HCT116 (cell line): ENCODE results near the gene SCAMP1. TPM values are rescaled to one million over a fixed set of nuclear protein-coding genes. Genes with fewer than 3 reads are reported as not detected.

Experiments
- ATAC-seq: fragments of 200-7000 bp; cut with Tn5 transposase; 2 replicates; pipeline ENCODE4 v1.9.1; 2020; ENCODE audit warnings: mild to moderate bottlenecking, moderate library complexity
- BruUV-seq: library from RNA; stranded (reverse); fragments of 400-500 nt; replicated peaks from 2 replicates; lab custom pipeline; 2021; lab: Mats Ljungman, UMichigan
- CTCF ChIA-PET: fragments of 300-600 bp; sonication (Branson Sonifier 250); formaldehyde crosslinking; loops from one replicate; lab custom pipeline; 2021; ENCODE audit warnings: antibody characterized with exemption; lab: Charles Lee
- POLR2A ChIA-PET: fragments of 300-600, 350-600 bp; sonication (Branson Sonifier 250); formaldehyde crosslinking; loops from one replicate; lab custom pipeline; 2021; ENCODE audit warnings: antibody characterized with exemption; lab: Charles Lee
- RAD21 ChIA-PET, 2 experiments: fragments of 300-600 bp; sonication (Branson Sonifier 250); formaldehyde crosslinking; loops; one replicate each; lab custom pipeline; 2023; ENCODE audit warnings: low total read pairs in 2 of 2; ENCODE audit not compliant: uncharacterized antibody in 2 of 2, unreplicated experiment in 2 of 2, low non-redundant PET in 1 of 2; lab: Charles Lee
- DNase-seq: peaks from one replicate; pipeline ENCODE4 v3.0.0-alpha.2; 2010; ENCODE audit warnings: low read depth, low spot score
- H2AFZ ChIP-seq: fragments of 200-600 bp; shearing (Covaris generic), sonication (generic); 2 replicates; pipeline ENCODE4 v1.6.1; 2017; ENCODE audit warnings: low read depth, mixed run types, mixed read lengths, antibody characterized with exemption, low read length; ENCODE audit not compliant: poor library complexity, severe bottlenecking
- H3K27ac ChIP-seq: 2 replicates; pipeline ENCODE4 v1.5.1; 2012; ENCODE audit warnings: low read depth, low read length
- H3K27me3 ChIP-seq: fragments of 200-600 bp; sonication (generic); 2 replicates; pipeline ENCODE4 v1.6.1; 2016; ENCODE audit warnings: mixed run types, low read length, mixed read lengths; ENCODE audit not compliant: insufficient read depth
- H3K36me3 ChIP-seq, 2 experiments: fragments of 200-500 bp in 1 of 2; fragments of 200-600 bp in 1 of 2; sonication (Bioruptor generic) in 1 of 2; sonication (generic) in 1 of 2; 2 replicates each; pipeline versions ENCODE4 v1.5.1 to v1.6.1; 2014 to 2016; ENCODE audit warnings: low read length in 2 of 2, inconsistent platforms in 1 of 2, mixed read lengths in 1 of 2, mixed run types in 1 of 2; ENCODE audit not compliant: insufficient read depth in 2 of 2, control insufficient read depth in 1 of 2
- H3K4me1 ChIP-seq, 2 experiments: fragments of 200-600 bp in 1 of 2; sonication (generic) in 1 of 2; 2 replicates each; pipeline versions ENCODE4 v1.5.1 to v1.6.1; 2012 to 2017; ENCODE audit warnings: low read length in 2 of 2, inconsistent platforms in 1 of 2, mild to moderate bottlenecking in 1 of 2, mixed read lengths in 1 of 2, mixed run types in 1 of 2, moderate library complexity in 1 of 2; ENCODE audit not compliant: insufficient read depth in 2 of 2, control insufficient read depth in 1 of 2
- H3K4me2 ChIP-seq: fragments of 200-600 bp; sonication (generic); 2 replicates; pipeline ENCODE4 v1.6.1; 2017; ENCODE audit warnings: mixed run types, low read length, mixed read lengths
- H3K4me3 ChIP-seq, 2 experiments: fragments of 200-600 bp in 1 of 2; sonication (generic) in 1 of 2; replicated peaks in 1 of 2; 2 replicates each; pipeline ENCODE4 v1.5.1; 2011 to 2016; ENCODE audit warnings: low read length in 2 of 2, control low read depth in 1 of 2, low read depth in 1 of 2, mild to moderate bottlenecking in 1 of 2, mixed read lengths in 1 of 2, mixed run types in 1 of 2
- H3K79me2 ChIP-seq: fragments of 200-600 bp; sonication (generic); 2 replicates; pipeline ENCODE4 v1.6.1; 2017; ENCODE audit warnings: mild to moderate bottlenecking, mixed run types, low read length, moderate library complexity, mixed read lengths; ENCODE audit not compliant: insufficient read depth
- H3K9ac ChIP-seq: fragments of 200-600 bp; sonication (generic); 2 replicates; pipeline ENCODE4 v1.6.1; 2016; ENCODE audit warnings: low read length, mixed read lengths
- H3K9me2 ChIP-seq: fragments of 200-600 bp; sonication (generic), shearing (Covaris generic); 2 replicates; pipeline ENCODE4 v1.6.1; 2017; ENCODE audit warnings: mixed run types, mild to moderate bottlenecking, moderate library complexity; ENCODE audit not compliant: insufficient read depth
- H3K9me3 ChIP-seq, 2 experiments: fragments of 200-500 bp in 1 of 2; fragments of 200-600 bp in 1 of 2; sonication (Bioruptor generic) in 1 of 2; sonication (generic) in 1 of 2; 2 replicates each; pipeline ENCODE4 v1.6.1; 2014 to 2017; ENCODE audit warnings: low read length in 2 of 2, mixed read lengths in 2 of 2, inconsistent platforms in 1 of 2, low read depth in 1 of 2, mild to moderate bottlenecking in 1 of 2, mixed run types in 1 of 2, moderate library complexity in 1 of 2; ENCODE audit not compliant: control insufficient read depth in 1 of 2, insufficient read depth in 1 of 2
- H4K20me1 ChIP-seq: fragments of 200-600 bp; sonication (generic), shearing (Covaris generic); 2 replicates; pipeline ENCODE4 v1.6.1; 2017; ENCODE audit warnings: mixed run types, mild to moderate bottlenecking, moderate library complexity; ENCODE audit not compliant: insufficient read depth
- CBX3 ChIP-seq: IDR thresholded peaks from 2 replicates; pipeline ENCODE4 v1.6.1; 2012; ENCODE audit warnings: low read depth
- CEBPB ChIP-seq: IDR thresholded peaks from 2 replicates; pipeline ENCODE4 v1.6.1; 2012; ENCODE audit warnings: low read depth
- CTCF ChIP-seq, 3 experiments: fragments of 200-600 bp in 1 of 3; sonication (generic) in 1 of 3; IDR thresholded peaks in 2 of 3; conservative IDR thresholded peaks in 1 of 3; 2 replicates each; pipeline ENCODE4 v1.5.1; 2012 to 2017; ENCODE audit warnings: low read depth in 2 of 3, low read length in 2 of 3, antibody characterized with exemption in 1 of 3, borderline replicate concordance in 1 of 3, control low read depth in 1 of 3, mild to moderate bottlenecking in 1 of 3, mixed read lengths in 1 of 3, mixed run types in 1 of 3, moderate library complexity in 1 of 3; ENCODE audit not compliant: insufficient read depth in 1 of 3
- EZH2phosphoT487 ChIP-seq: fragments of 200-600 bp; IDR thresholded peaks from 2 replicates; pipeline ENCODE4 v1.6.1; 2018; ENCODE audit warnings: antibody characterized with exemption, borderline replicate concordance
- FOSL1 ChIP-seq: IDR thresholded peaks from 2 replicates; pipeline ENCODE4 v1.6.1; 2012; ENCODE audit warnings: low read depth
- JUND ChIP-seq: IDR thresholded peaks from 2 replicates; pipeline ENCODE4 v1.6.1; 2012
- MAX ChIP-seq: IDR thresholded peaks from 2 replicates; pipeline ENCODE4 v1.6.1; 2012
- POLR2AphosphoS5 ChIP-seq: IDR thresholded peaks from 2 replicates; pipeline ENCODE4 v1.6.1; 2011; ENCODE audit warnings: mild to moderate bottlenecking, low read depth, low read length, moderate library complexity
- SP1 ChIP-seq: IDR thresholded peaks from 2 replicates; pipeline ENCODE4 v1.6.1; 2012; ENCODE audit warnings: low read depth
- SRF ChIP-seq: IDR thresholded peaks from 2 replicates; pipeline ENCODE4 v1.6.1; 2012; ENCODE audit warnings: low read depth
- TCF7L2 ChIP-seq: IDR thresholded peaks from 2 replicates; pipeline ENCODE4 v1.7.0; 2011; ENCODE audit warnings: borderline replicate concordance, inconsistent platforms; ENCODE audit not compliant: insufficient read depth, insufficient read length; ENCODE audit errors: extremely low read depth
- YY1 ChIP-seq: IDR thresholded peaks from 2 replicates; pipeline ENCODE4 v1.6.1; 2011; ENCODE audit warnings: low read length, low read depth, moderate library complexity, mild to moderate bottlenecking; ENCODE audit not compliant: insufficient replicate concordance; ENCODE audit errors: extremely low read depth
- ZBTB33 ChIP-seq: IDR thresholded peaks from 2 replicates; pipeline ENCODE4 v1.6.1; 2011; ENCODE audit warnings: mild to moderate bottlenecking, low read length, moderate library complexity; ENCODE audit not compliant: insufficient replicate concordance; ENCODE audit errors: extremely low read depth
- ZFX ChIP-seq: fragments of 450-650 bp; IDR thresholded peaks from 2 replicates; pipeline ENCODE4 v1.6.1; 2017
- intact Hi-C: fragments of 100-400 bp; cut with micrococcal nuclease; formaldehyde crosslinking; loops from 2 replicates; pipeline ENCODE4 v1.10.0; 2022
- total RNA-seq: library from RNA; stranded (reverse); gene quantifications from one replicate; pipeline ENCODE4 v1.2.1, GENCODE V29; 2021; ENCODE audit not compliant: unreplicated experiment

The SCAMP1 gene
- total RNA-seq, 1 experiment from 2014 or later, result 46.4 TPM

GRCh38 chr5:78399116-78399515 is 38.7 kb downstream of the SCAMP1 start:
- Histone ChIP-seq H3K79me2 (peaks cover 22% of the 10 kb centered on the region), H3K9ac (no peak overlapping the region), H2AFZ (no peak overlapping the region), H3K4me1 (no peaks in the 10 kb centered on the region), H3K27me3 (no peaks in the 10 kb centered on the region), H4K20me1 (no peaks in the 10 kb centered on the region), H3K9me2 (no peaks in the 10 kb centered on the region), H3K4me2 (no peak overlapping the region), H3K9me3 (no peaks in the 10 kb centered on the region), H3K4me3 (no peak overlapping the region), H3K27ac (no peak overlapping the region), H3K36me3 (no peaks in the 10 kb centered on the region)
- TF ChIP-seq JUND (no peak), MAX (no peak), EZH2phosphoT487 (no peak), POLR2AphosphoS5 (no peak), SRF (no peak), SP1 (no peak), CBX3 (no peak), FOSL1 (no peak), YY1 (no peak), CEBPB (no peak), TCF7L2 (no peak), CTCF (IDR thresholded peaks at IDR 0.05 in 2 of 3, conservative IDR thresholded peaks at IDR 0.05 in 1 of 3; ENCODE audit: borderline replicate concordance in 1 of 3, insufficient read depth in 1 of 3, low read depth in 2 of 3, low read length in 2 of 3) (no peak), ZBTB33 (no peak), ZFX (no peak)
- CTCF ChIA-PET, result no interaction called here
- BruUV-seq, result no TSS peak
- intact Hi-C loops, result no loop called here
- DNase-seq, result no peak
- no peak for ATAC-seq
- POLR2A ChIA-PET, result no interaction called here
- RAD21 ChIA-PET, result no interaction called here
